H54 (cell line): ENCODE results near the gene RNF208.

ENCODE experiments used
- DNase-seq: peaks from one replicate; pipeline ENCODE4 v3.0.0; 2011; ENCODE audit warnings: low spot score, mixed read lengths; ENCODE audit not compliant: insufficient read length
- FAIRE-seq: peaks from 3 replicates; lab custom pipeline; 2011; peaks lifted over from hg19 to GRCh38; lab: Jason Lieb, UNC
- POLR2A ChIP-seq: IDR thresholded peaks from 2 replicates; pipeline ENCODE4 v1.6.1; 2011; ENCODE audit warnings: low read depth, mild to moderate bottlenecking, low read length

The RNF208 gene

GRCh38 chr9:137194909-137195308 lies 27.1 kb downstream of the RNF208 start:
- DNase-seq (no peak), FAIRE-seq (no peak)
- TF ChIP-seq POLR2A = no peak

- DNase-seq (no peak), FAIRE-seq (no peak)
- no peak for TF ChIP-seq POLR2A
These were observed 27.7 kb downstream of the RNF208 start for GRCh38 chr9:137194388-137194787.

- FAIRE-seq (no peak), DNase-seq (no peak)
- TF ChIP-seq POLR2A = no peak
These were observed 28.3 kb downstream of the RNF208 start for GRCh38 chr9:137193771-137194170.

GRCh38 chr9:137192859-137193258 lies 29.2 kb downstream of the RNF208 start:
- FAIRE-seq (no peak), DNase-seq (no peak)
- no peak for TF ChIP-seq POLR2A

- FAIRE-seq (no peak), DNase-seq (no peak)
- no peak for TF ChIP-seq POLR2A
These were observed 29.6 kb downstream of the RNF208 start for GRCh38 chr9:137192448-137192780.

- no peak for TF ChIP-seq POLR2A
- DNase-seq = no peak
- no peak for FAIRE-seq
These were observed 30.2 kb downstream of the RNF208 start for GRCh38 chr9:137191691-137192447.

- FAIRE-seq = no peak
- TF ChIP-seq POLR2A = no peak
These were observed 30.8 kb downstream of the RNF208 start for GRCh38 chr9:137191245-137191644.

GRCh38 chr9:137190315-137190856 lies 31.7 kb downstream of the RNF208 start:
- DNase-seq (no peak), FAIRE-seq (no peak)
- TF ChIP-seq POLR2A = no peak

More at GRCh38 chr9:137191245-137191644, 30.8 kb downstream of the RNF208 start:
- DNase-seq = no peak

- FAIRE-seq (no peak), DNase-seq (no peak)
- no peak for TF ChIP-seq POLR2A
These were observed 32.4 kb downstream of the RNF208 start for GRCh38 chr9:137189297-137190295.

GRCh38 chr9:137188490-137189296 lies 33.3 kb downstream of the RNF208 start, which contains the start of the genes ANAPC2 and SSNA1:
TSS of gene ANAPC2 (minus strand) at chr9:137188560. CDS start at chr9:137188532, 28 bp downstream.
TSS of gene SSNA1 (plus strand) at chr9:137188676. CDS start at chr9:137188727, 51 bp downstream.
- TF ChIP-seq POLR2A = peak; percentile 84
- peak; percentile 15 for FAIRE-seq
- DNase-seq = peak; percentile 99

GRCh38 chr9:137188086-137188489 lies 34.0 kb downstream of the RNF208 start:
- no peak for FAIRE-seq
- DNase-seq = no peak
- no peak for TF ChIP-seq POLR2A

GRCh38 chr9:137187386-137187785 lies 34.7 kb downstream of the RNF208 start:
- no peak for FAIRE-seq
- TF ChIP-seq POLR2A = no peak

GRCh38 chr9:137186385-137186784 lies 35.7 kb downstream of the RNF208 start:
- FAIRE-seq = no peak
- no peak for DNase-seq
- no peak for TF ChIP-seq POLR2A

More at GRCh38 chr9:137187386-137187785, 34.7 kb downstream of the RNF208 start:
- no peak for DNase-seq
